ENCODE results near the gene PIGZ. TPM values are rescaled to one million over a fixed set of nuclear protein-coding genes. Genes with fewer than 3 reads are reported as not detected.

PIGZ gene
- total and polyA plus RNA-seq, 9 of the 15 experiments (the other 6 are each of a cell fraction or from before 2014, with no cell fraction given), result 0.15 to 1.8 (median 0.76) TPM

- TF ChIP-seq, protein P1, sequence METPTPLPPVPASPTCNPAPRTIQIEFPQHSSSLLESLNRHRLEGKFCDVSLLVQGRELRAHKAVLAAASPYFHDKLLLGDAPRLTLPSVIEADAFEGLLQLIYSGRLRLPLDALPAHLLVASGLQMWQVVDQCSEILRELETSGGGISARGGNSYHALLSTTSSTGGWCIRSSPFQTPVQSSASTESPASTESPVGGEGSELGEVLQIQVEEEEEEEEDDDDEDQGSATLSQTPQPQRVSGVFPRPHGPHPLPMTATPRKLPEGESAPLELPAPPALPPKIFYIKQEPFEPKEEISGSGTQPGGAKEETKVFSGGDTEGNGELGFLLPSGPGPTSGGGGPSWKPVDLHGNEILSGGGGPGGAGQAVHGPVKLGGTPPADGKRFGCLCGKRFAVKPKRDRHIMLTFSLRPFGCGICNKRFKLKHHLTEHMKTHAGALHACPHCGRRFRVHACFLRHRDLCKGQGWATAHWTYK (CRISPR knock-in tag; IDR thresholded peaks at IDR 0.05), result no peak
- TF ChIP-seq ZNF699 (CRISPR knock-in tag; IDR thresholded peaks at IDR 0.05; ENCODE audit: insufficient replicate concordance), result no peak
- TF ChIP-seq ZKSCAN3 (CRISPR knock-in tag; IDR thresholded peaks at IDR 0.05), result no peak
- TF ChIP-seq, protein P2, sequence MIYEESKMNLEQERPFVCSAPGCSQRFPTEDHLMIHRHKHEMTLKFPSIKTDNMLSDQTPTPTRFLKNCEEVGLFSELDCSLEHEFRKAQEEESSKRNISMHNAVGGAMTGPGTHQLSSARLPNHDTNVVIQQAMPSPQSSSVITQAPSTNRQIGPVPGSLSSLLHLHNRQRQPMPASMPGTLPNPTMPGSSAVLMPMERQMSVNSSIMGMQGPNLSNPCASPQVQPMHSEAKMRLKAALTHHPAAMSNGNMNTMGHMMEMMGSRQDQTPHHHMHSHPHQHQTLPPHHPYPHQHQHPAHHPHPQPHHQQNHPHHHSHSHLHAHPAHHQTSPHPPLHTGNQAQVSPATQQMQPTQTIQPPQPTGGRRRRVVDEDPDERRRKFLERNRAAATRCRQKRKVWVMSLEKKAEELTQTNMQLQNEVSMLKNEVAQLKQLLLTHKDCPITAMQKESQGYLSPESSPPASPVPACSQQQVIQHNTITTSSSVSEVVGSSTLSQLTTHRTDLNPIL (CRISPR knock-in tag; IDR thresholded peaks at IDR 0.05), result no peak
- TF ChIP-seq, protein P3, sequence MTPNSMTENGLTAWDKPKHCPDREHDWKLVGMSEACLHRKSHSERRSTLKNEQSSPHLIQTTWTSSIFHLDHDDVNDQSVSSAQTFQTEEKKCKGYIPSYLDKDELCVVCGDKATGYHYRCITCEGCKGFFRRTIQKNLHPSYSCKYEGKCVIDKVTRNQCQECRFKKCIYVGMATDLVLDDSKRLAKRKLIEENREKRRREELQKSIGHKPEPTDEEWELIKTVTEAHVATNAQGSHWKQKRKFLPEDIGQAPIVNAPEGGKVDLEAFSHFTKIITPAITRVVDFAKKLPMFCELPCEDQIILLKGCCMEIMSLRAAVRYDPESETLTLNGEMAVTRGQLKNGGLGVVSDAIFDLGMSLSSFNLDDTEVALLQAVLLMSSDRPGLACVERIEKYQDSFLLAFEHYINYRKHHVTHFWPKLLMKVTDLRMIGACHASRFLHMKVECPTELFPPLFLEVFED (CRISPR knock-in tag; conservative IDR thresholded peaks at IDR 0.05), result no peak
- no peak for TF ChIP-seq NFE2L1 (tag; IDR thresholded peaks at IDR 0.05; ENCODE audit: borderline replicate concordance, low read depth)
- TF ChIP-seq NFIX (CRISPR knock-in tag; IDR thresholded peaks at IDR 0.05; ENCODE audit: low read depth), result no peak
- peak; percentile 63 for TF ChIP-seq RBBP5 (IDR thresholded peaks at IDR 0.05; ENCODE audit: borderline replicate concordance, insufficient read depth, low read length, poor library complexity, severe bottlenecking)
- no peak for TF ChIP-seq ZNF282 (CRISPR knock-in tag; IDR thresholded peaks at IDR 0.05)
- TF ChIP-seq ZNF586 (CRISPR knock-in tag; conservative IDR thresholded peaks at IDR 0.05), result no peak
- peak; percentile 96 for TF ChIP-seq STAT5A (IDR thresholded peaks at IDR 0.05; ENCODE audit: borderline replicate concordance, low read length)
- TF ChIP-seq NCOA4 (IDR thresholded peaks at IDR 0.05; ENCODE audit: partially characterized antibody), result no peak
- no peak for TF ChIP-seq GTF2F1 (IDR thresholded peaks at IDR 0.05; ENCODE audit: low read depth, low read length)
- 0 out of 2 replicates have a peak, but pooled peaks have one; percentile 76 for TF ChIP-seq ERF (CRISPR knock-in tag; IDR thresholded peaks at IDR 0.05)
- no peak for TF ChIP-seq PATZ1 (CRISPR knock-in tag; IDR thresholded peaks at IDR 0.05; ENCODE audit: borderline replicate concordance)
- TF ChIP-seq HDGF (IDR thresholded peaks at IDR 0.05), result peak; percentile 86; the same call in 1 of the 2 replicates
- no peak for TF ChIP-seq DACH1 (IDR thresholded peaks at IDR 0.05; ENCODE audit: partially characterized antibody)
- no peak for TF ChIP-seq RBM34 (IDR thresholded peaks at IDR 0.05; ENCODE audit: borderline replicate concordance, insufficient read depth, low read length)
- no peak for TF ChIP-seq SNIP1 (IDR thresholded peaks at IDR 0.05; ENCODE audit: low read depth)
- TF ChIP-seq ZNF785 (CRISPR knock-in tag; IDR thresholded peaks at IDR 0.05), result no peak
- no peak for TF ChIP-seq PTTG1 (tag; IDR thresholded peaks at IDR 0.05; ENCODE audit: low read depth)
Observed at GRCh38 chr3:196988241-196989029, 19.8 kb upstream of the PIGZ start (continued).
